ENCODE results near the gene VPS13D. TPM values are rescaled to one million over a fixed set of nuclear protein-coding genes. Genes with fewer than 3 reads are reported as not detected.

The VPS13D gene
- total and polyA plus RNA-seq, 10 of the 15 experiments (the other 5 are each of a cell fraction or from before 2014, with no cell fraction given): 1.4 to 16.9 (median 8.5) TPM

DNA sequence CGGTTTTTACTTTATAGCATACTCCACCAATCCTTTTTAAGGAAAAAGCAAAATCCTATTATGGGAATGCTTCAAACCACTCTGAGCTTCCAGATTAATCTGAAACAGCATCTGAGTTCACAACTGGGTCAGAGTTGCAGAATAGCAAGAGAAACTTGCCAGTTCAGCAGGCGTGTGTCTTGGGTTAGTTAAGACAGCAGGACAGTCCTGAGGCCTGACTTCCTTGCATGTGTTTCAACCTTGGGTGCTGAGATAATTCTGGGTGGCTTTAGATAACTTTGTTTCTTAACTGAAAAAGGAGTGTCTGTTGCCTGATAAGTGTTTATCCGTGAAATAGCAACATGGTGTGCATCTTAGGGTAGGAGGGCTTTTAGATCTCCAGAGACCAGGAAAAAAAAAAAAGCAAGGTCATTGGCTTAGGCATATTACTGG is 218.9 kb downstream of the VPS13D start (continued):
- TF ChIP-seq, protein P1, sequence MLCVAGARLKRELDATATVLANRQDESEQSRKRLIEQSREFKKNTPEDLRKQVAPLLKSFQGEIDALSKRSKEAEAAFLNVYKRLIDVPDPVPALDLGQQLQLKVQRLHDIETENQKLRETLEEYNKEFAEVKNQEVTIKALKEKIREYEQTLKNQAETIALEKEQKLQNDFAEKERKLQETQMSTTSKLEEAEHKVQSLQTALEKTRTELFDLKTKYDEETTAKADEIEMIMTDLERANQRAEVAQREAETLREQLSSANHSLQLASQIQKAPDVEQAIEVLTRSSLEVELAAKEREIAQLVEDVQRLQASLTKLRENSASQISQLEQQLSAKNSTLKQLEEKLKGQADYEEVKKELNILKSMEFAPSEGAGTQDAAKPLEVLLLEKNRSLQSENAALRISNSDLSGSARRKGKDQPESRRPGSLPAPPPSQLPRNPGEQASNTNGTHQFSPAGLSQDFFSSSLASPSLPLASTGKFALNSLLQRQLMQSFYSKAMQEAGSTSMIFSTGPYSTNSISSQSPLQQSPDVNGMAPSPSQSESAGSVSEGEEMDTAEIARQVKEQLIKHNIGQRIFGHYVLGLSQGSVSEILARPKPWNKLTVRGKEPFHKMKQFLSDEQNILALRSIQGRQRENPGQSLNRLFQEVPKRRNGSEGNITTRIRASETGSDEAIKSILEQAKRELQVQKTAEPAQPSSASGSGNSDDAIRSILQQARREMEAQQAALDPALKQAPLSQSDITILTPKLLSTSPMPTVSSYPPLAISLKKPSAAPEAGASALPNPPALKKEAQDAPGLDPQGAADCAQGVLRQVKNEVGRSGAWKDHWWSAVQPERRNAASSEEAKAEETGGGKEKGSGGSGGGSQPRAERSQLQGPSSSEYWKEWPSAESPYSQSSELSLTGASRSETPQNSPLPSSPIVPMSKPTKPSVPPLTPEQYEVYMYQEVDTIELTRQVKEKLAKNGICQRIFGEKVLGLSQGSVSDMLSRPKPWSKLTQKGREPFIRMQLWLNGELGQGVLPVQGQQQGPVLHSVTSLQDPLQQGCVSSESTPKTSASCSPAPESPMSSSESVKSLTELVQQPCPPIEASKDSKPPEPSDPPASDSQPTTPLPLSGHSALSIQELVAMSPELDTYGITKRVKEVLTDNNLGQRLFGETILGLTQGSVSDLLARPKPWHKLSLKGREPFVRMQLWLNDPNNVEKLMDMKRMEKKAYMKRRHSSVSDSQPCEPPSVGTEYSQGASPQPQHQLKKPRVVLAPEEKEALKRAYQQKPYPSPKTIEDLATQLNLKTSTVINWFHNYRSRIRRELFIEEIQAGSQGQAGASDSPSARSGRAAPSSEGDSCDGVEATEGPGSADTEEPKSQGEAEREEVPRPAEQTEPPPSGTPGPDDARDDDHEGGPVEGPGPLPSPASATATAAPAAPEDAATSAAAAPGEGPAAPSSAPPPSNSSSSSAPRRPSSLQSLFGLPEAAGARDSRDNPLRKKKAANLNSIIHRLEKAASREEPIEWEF (IDR thresholded peaks at IDR 0.05; ENCODE audit: insufficient replicate concordance, low read depth, low read length): no peak
- TF ChIP-seq SUZ12 (IDR thresholded peaks at IDR 0.05; ENCODE audit: unreplicated experiment) (no peak), SPI1 (IDR thresholded peaks at IDR 0.05; ENCODE audit: borderline replicate concordance, insufficient read depth, low read depth, low read length) (no peak)

DNA sequence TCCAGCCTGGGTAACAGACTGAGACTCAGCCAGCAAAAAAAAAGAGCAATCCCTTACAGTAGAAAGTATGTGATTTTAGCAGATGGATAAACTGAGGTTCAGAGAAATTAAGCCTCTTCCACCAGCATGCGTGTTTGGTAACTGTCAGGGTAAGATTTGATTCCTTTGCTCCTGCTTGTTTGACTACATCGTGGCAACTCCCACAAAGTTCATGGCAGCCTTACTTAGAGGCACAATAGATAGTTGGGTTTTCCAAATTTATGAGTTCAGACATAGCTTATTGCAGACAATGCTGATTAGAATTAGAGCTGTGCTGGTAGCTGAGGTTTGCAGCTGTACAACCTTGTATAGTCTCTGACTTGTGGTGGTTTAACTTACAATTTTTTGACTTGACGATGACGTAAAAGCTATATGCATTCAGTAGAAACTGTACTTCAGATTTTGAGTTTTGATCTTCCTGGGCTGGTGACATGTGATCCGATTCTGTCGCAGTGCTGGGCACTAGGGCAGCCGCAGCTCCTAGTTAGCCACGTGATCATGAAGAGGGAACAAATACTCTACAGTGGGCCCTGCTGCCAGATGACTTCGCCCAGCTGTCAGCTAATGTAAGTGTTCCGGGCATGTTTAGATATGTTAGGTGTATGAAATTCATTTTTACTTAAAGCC is 220.4 kb downstream of the VPS13D start:
- POLR2A ChIA-PET: no interaction called here
- H3K4me1 ChIP-seq (ENCODE audit: control insufficient read depth, insufficient read depth, low read length): peaks cover 23% of the 10 kb centered on the region
- SMC1A ChIA-PET (ENCODE audit: uncharacterized antibody, unreplicated experiment): interaction anchor here (0.8 to 7.2 kb wide), 4 partner anchors 14 to 209 kb away, joined by 3 to 74 read pairs (median 3); no protein-coding TSS in a partner anchor
- peak overlapping the region; percentile 36; the same call in 1 of the 2 replicates for H3K4me2 ChIP-seq (ENCODE audit: control insufficient read depth, insufficient read depth)
- TF ChIP-seq LARP7 (IDR thresholded peaks at IDR 0.05): peak; percentile 37; the same call in 1 of the 2 replicates
- TF ChIP-seq, protein P2, sequence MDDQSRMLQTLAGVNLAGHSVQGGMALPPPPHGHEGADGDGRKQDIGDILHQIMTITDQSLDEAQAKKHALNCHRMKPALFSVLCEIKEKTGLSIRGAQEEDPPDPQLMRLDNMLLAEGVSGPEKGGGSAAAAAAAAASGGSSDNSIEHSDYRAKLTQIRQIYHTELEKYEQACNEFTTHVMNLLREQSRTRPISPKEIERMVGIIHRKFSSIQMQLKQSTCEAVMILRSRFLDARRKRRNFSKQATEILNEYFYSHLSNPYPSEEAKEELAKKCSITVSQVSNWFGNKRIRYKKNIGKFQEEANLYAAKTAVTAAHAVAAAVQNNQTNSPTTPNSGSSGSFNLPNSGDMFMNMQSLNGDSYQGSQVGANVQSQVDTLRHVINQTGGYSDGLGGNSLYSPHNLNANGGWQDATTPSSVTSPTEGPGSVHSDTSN (IDR thresholded peaks at IDR 0.05; ENCODE audit: insufficient replicate concordance, low read depth, low read length): no peak
- TF ChIP-seq, protein P3, sequence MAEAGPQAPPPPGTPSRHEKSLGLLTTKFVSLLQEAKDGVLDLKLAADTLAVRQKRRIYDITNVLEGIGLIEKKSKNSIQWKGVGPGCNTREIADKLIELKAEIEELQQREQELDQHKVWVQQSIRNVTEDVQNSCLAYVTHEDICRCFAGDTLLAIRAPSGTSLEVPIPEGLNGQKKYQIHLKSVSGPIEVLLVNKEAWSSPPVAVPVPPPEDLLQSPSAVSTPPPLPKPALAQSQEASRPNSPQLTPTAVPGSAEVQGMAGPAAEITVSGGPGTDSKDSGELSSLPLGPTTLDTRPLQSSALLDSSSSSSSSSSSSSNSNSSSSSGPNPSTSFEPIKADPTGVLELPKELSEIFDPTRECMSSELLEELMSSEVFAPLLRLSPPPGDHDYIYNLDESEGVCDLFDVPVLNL (IDR thresholded peaks at IDR 0.05; ENCODE audit: low read depth, low read length): no peak
- no peak for FAIRE-seq
- H3K9me3 ChIP-seq (replicated peaks; ENCODE audit: control insufficient read depth, insufficient read depth, low read length): no peaks in the 10 kb centered on the region; the same call in 2 of the 3 replicates
- intact Hi-C loops (cut with micrococcal nuclease; ENCODE audit: unreplicated experiment): no loop called here
- CTCF ChIA-PET: interaction anchor here (1.0 to 2.1 kb wide), 4 partner anchors 9 to 151 kb away, joined by 3 to 10 read pairs (median 4); no protein-coding TSS in a partner anchor
- H3K27ac ChIP-seq (ENCODE audit: control insufficient read depth, insufficient read depth): no peak overlapping the region
- H3K4me3 ChIP-seq: 0 out of 2 replicates have a peak overlapping the region, but pooled peaks have one; percentile 3
- no peaks in the 10 kb centered on the region for H3K27me3 ChIP-seq (replicated peaks in 1 of 2; ENCODE audit: control insufficient read depth in 2 of 2, insufficient read depth in 2 of 2, low read length in 1 of 2)
- no TSS peak for BruUV-seq (replicated peaks)
- DNase-seq (ENCODE audit: low read depth, low spot score): no peak
- in situ Hi-C loops (cut with MboI): no loop called here
- H2AFZ ChIP-seq (ENCODE audit: control insufficient read depth, low read depth, low read length): no peak overlapping the region
- RAD21 ChIA-PET (ENCODE audit: unreplicated experiment): interaction anchor here (0.9 to 3.2 kb wide), 5 partner anchors 11 to 166 kb away, joined by 3 to 14 read pairs (median 3); no protein-coding TSS in a partner anchor
- 97% methylated on average over 10 of the region's 10 CpGs for WGBS (ENCODE audit: insufficient coverage, insufficient replicate concordance, low lambda C conversion rate, missing lambda C conversion rate)
- no peaks in the 10 kb centered on the region; a peak in 1 of 4 replicates for H3K36me3 ChIP-seq (ENCODE audit: control insufficient read depth in 2 of 2, insufficient read depth in 2 of 2, low read length in 1 of 2)
- no peak overlapping the region for H3K9ac ChIP-seq (ENCODE audit: control insufficient read depth, insufficient read depth, low read length)
- H3K79me2 ChIP-seq (ENCODE audit: control insufficient read depth, insufficient read depth, low read length): no peaks in the 10 kb centered on the region
- no peak for ATAC-seq
- peaks cover 5% of the 10 kb centered on the region; the same call in 1 of the 2 replicates for H4K20me1 ChIP-seq (ENCODE audit: control insufficient read depth, insufficient read depth)
